AG09319 (cell line): ENCODE results near the gene AVPR2.

Source experiments
- DNase-seq: peaks from one replicate; pipeline ENCODE4 v3.0.0-alpha.2; 2010; ENCODE audit warnings: low read depth; ENCODE audit errors: extremely low read depth
- CTCF ChIP-seq: IDR thresholded peaks from 2 replicates; pipeline ENCODE4 v1.5.1; 2011; ENCODE audit warnings: low read depth, mild to moderate bottlenecking, inconsistent platforms, low read length, moderate library complexity

Gene AVPR2

GRCh38 chrX:153871946-153872878 lies 32.3 kb upstream of the AVPR2 start:
- DNase-seq = no peak
- no peak for TF ChIP-seq CTCF

GRCh38 chrX:153873282-153874084 lies 31.0 kb upstream of the AVPR2 start:
- DNase-seq = no peak
- no peak for TF ChIP-seq CTCF

- no peak for TF ChIP-seq CTCF
- DNase-seq = no peak
Measured at GRCh38 chrX:153874085-153874365, 30.4 kb upstream of the AVPR2 start.

- DNase-seq = no peak
- TF ChIP-seq CTCF = no peak
Measured at GRCh38 chrX:153874366-153875125, 29.9 kb upstream of the AVPR2 start.

GRCh38 chrX:153875391-153876111 lies 28.9 kb upstream of the AVPR2 start:
- TF ChIP-seq CTCF = no peak
- no peak for DNase-seq

- no peak for TF ChIP-seq CTCF
- no peak for DNase-seq
Measured at GRCh38 chrX:153876112-153876491, 28.4 kb upstream of the AVPR2 start.
